HG03025 (cell line): ENCODE results near the gene RHNO1.

ENCODE experiments used
- ATAC-seq: cut with Tn5 transposase; IDR thresholded peaks from one replicate; pipeline ENCODE4 v1.9.1; 2021; ENCODE audit warnings: mild to moderate bottlenecking, moderate library complexity; ENCODE audit not compliant: unreplicated experiment, low FRiP score

Gene RHNO1

DNA sequence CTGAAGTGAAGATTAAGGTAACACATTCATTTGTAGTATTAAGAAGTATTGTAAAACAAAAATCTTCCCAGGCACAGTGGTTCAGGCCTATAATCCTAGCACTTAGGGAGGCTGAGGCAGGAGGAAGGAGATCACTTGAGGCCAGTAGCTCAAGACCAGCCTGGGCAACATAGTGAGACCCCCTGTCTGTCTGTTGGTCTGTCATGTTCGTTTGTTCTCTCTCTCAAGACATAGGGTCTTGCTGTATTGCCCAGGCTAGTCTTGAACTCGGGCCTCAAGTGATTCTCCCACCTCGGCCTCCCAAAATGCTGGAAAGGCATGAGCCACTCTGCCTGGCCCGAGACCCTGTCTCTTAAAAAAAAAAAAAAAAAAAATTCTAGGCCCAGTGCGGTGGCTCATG lies 20.4 kb downstream of the RHNO1 start:
- ATAC-seq: no peak

DNA sequence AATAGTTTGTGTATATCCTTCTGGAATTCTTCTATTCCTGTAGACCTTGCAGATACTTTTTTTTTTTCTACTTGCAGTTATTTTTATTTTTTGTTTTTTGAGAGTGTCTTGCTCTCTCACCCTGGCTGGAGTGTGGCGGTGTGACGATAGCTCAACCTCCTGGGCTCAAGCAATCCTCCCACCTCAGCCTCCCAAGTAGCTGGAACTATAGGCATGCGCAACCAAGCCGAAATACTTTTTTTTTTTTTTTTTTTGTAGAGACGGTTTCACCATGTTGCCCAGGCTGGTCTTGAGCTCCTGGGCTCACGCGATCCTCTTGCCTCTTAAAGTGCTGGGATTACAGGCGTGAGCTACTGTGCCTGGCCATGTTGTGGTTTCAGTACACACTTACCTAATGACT lies 23.6 kb downstream of the RHNO1 start:
- no peak for ATAC-seq

DNA sequence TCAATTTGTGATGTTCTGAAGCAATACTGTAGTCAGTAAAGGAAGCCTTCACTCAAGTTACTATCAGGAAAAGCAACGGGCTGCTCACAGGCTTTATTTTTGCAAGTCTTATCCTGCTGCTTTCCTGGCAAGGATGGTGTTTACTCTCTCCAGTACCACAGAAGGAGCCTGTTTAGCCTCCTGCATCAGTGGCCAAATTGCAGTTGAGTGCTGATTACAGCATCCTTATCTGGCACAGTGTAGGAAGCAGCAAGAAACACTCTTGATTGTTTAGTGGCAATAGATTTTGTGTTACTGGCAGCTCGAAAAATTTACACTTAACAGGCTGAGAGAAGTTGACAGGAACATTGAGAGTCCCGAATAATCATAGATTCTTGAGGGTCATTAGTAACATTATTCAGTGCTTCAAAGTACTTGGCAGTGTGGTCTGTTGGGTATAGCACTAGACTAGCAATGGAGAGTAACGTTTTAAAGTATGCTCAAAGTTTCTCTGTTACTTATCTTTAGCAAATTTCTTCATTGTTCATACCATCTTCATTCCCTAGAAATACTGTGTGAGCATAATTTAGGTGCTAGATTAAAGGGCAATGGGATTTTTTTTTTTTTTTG lies 25.4 kb downstream of the RHNO1 start:
- ATAC-seq: no peak

GRCh38 chr12:2904260-2904659 lies 27.2 kb downstream of the RHNO1 start:
- no peak for ATAC-seq

GRCh38 chr12:2912216-2912575 lies 35.2 kb downstream of the RHNO1 start:
- ATAC-seq: no peak

- ATAC-seq: no peak
Measured at GRCh38 chr12:2919249-2919648, 42.2 kb downstream of the RHNO1 start.

DNA sequence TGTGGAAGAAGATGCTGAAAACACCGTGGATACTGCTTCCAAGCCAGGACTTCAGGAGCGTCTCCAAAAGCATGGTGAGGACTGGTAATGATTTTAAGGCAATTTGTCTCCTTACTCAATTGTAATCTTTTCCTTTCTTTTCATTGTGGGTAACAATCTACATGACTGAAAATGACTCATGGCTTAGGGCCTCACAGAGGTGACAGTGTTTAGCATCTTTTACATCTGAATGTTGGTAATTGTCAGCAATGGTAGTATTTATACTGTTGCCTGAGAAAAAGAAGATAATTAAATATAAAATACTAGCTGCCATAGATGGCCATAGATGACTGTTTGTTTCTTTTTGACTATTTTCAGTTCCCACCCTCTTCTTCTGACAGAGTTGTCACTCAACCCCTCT lies 45.3 kb downstream of the RHNO1 start:
- ATAC-seq: no peak

DNA sequence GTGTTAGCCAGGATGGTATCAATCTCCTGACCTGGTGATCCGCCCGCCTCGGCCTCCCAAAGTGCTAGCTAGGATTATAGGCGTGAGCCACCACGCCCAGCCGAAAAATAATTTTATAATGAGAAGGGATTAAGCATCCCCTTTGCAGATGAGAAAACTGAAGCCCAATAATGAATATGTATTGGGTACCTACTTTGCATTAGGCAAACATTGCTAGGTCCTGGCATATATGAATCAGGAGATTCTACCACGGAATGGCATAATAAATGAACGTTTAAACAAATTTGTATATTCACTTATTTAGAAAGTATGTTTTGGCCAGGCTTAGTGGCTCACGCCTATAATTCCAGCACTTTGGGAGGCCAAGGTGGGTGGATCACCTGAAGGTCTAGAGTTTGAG lies 46.0 kb downstream of the RHNO1 start:
- ATAC-seq: no peak

DNA sequence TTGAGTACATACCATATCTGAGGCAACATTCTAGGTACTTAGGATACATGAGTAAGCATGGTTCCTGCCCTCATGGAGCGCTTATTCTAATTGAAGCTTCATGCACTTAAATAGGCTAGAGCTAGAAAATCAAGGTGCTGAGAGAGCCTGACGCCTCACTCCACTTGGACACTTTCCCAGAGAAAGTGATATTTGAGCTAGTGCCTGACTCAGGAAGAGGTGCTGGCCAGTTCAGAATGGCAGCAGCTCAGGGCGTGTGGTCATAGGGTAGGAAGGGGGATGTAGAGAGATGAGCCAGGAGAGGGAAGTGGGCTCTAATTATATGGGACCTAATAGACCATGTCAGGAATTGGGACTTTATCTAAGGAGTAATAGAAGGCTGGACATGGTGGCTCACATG lies 47.0 kb downstream of the RHNO1 start:
- no peak for ATAC-seq

GRCh38 chr12:2925322-2925995 lies 48.4 kb downstream of the RHNO1 start:
- no peak for ATAC-seq

DNA sequence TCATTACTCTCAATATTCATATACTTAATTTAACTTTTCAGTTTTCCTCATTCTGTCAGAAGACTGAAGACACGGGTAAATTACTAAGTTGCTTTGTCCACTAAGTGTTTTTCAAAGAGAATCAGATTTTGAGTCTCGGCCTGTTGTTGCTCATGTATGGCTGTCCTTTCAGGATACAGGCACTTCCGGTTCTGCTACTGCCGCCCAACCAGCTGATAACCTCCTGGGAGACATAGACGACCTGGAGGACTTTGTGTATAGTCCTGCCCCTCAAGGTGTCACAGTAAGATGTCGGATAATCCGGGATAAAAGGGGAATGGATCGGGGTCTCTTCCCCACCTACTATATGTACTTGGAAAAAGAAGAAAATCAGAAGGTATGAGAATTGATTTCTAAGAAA lies 53.8 kb downstream of the RHNO1 start:
- no peak for ATAC-seq

- no peak for ATAC-seq
Measured at GRCh38 chr12:2933586-2933985, 56.6 kb downstream of the RHNO1 start.

DNA sequence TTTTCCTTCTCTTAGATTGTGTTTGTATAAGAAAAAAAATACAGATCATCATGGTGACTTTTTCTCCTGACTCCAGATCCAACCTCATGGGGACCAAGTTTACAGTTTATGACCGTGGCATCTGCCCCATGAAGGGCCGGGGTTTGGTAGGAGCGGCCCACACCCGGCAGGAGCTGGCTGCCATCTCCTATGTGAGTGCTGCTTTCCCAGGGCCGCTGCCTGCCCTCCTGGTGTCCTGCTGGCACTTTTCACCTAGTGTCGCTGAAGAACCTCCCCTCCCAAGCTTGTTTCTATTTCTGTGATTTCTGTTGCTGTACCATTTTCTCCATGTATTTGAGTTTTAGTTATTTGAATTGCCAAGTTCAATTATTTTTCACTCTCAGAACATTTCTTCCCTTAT lies 57.3 kb downstream of the RHNO1 start:
- ATAC-seq: no peak

- ATAC-seq: no peak
Measured at GRCh38 chr12:2936301-2936700, 59.3 kb downstream of the RHNO1 start.

DNA sequence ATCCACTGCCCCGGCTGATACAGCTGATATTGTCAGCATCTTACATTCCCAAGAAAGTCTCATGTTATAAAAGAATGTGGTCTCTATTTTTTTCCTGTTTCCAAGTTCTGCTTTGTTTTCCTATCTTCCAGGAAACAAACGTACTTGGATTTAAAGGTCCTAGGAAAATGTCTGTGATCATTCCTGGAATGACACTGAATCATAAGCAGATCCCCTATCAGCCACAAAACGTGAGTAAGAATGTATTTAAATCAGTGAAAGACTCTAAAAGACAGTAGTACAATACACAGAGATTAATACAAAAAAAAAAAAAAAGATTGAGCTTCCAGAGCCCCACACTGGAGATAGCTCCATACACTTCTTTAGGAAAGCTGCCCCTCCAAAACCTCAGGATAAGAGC lies 60.5 kb downstream of the RHNO1 start:
- no peak for ATAC-seq
